ENCODE results near the gene PCNX2.

The PCNX2 gene

GRCh38 chr1:233319272-233319671 is 23.7 kb upstream of the PCNX2 start:
- no peak for DNase-seq (ENCODE audit: low read depth, low spot score)

- no peak for DNase-seq (ENCODE audit: low read depth, low spot score)
These were observed 20.9 kb upstream of the PCNX2 start for GRCh38 chr1:233316473-233316872.

GRCh38 chr1:233315718-233316301 is 20.3 kb upstream of the PCNX2 start:
- DNase-seq (ENCODE audit: low read depth, low spot score) = no peak

GRCh38 chr1:233313434-233314155 is 18.1 kb upstream of the PCNX2 start:
- no peak for DNase-seq (ENCODE audit: low read depth, low spot score)

- DNase-seq (ENCODE audit: low read depth, low spot score) = peak; percentile 54
These were observed 9.1 kb upstream of the PCNX2 start for GRCh38 chr1:233304489-233305102.

- DNase-seq (ENCODE audit: low read depth, low spot score) = no peak
These were observed 4.8 kb upstream of the PCNX2 start for GRCh38 chr1:233300326-233300725.

GRCh38 chr1:233299450-233299849 is 3.9 kb upstream of the PCNX2 start:
- no peak for DNase-seq (ENCODE audit: low read depth, low spot score)

GRCh38 chr1:233295975-233296322 is 424 bp upstream of the PCNX2 start:
- no peak for DNase-seq (ENCODE audit: low read depth, low spot score)

- DNase-seq (ENCODE audit: low read depth, low spot score) = peak; percentile 76
These were observed 650 bp downstream of the PCNX2 start for GRCh38 chr1:233294913-233295236.

- DNase-seq (ENCODE audit: low read depth, low spot score) = no peak
These were observed 1.7 kb downstream of the PCNX2 start for GRCh38 chr1:233293556-233294446.

- no peak for DNase-seq (ENCODE audit: low read depth, low spot score)
These were observed 5.0 kb downstream of the PCNX2 start for GRCh38 chr1:233290396-233291034.

- no peak for DNase-seq (ENCODE audit: low read depth, low spot score)
These were observed 5.8 kb downstream of the PCNX2 start for GRCh38 chr1:233289676-233290075.

GRCh38 chr1:233282582-233282886 is 13.0 kb downstream of the PCNX2 start:
- DNase-seq (ENCODE audit: low read depth, low spot score) = no peak

GRCh38 chr1:233281711-233282581 is 13.6 kb downstream of the PCNX2 start:
- peak; percentile 81 for DNase-seq (ENCODE audit: low read depth, low spot score)

- DNase-seq (ENCODE audit: low read depth, low spot score) = no peak
These were observed 15.6 kb downstream of the PCNX2 start for GRCh38 chr1:233279971-233280370.

GRCh38 chr1:233278631-233279030 is 16.9 kb downstream of the PCNX2 start:
- DNase-seq (ENCODE audit: low read depth, low spot score) = no peak

- DNase-seq (ENCODE audit: low read depth, low spot score) = no peak
These were observed 17.6 kb downstream of the PCNX2 start for GRCh38 chr1:233277637-233278606.

- peak; percentile 47 for DNase-seq (ENCODE audit: low read depth, low spot score)
These were observed 25.9 kb downstream of the PCNX2 start for GRCh38 chr1:233269656-233270055.

GRCh38 chr1:233268389-233269022 is 27.0 kb downstream of the PCNX2 start:
- no peak for DNase-seq (ENCODE audit: low read depth, low spot score)
